GM19328 (cell line): ENCODE results near the gene NUDT17.
A peak's percentile ranks its signal among the peaks of the same experiment; 100 is the strongest.
"Not testable (repeated sequence)": the region's sequence is repeated elsewhere in the genome, so short reads cannot be mapped to it uniquely, and the experiment has no call there.

Source experiments
- ATAC-seq: cut with Tn5 transposase; IDR thresholded peaks from one replicate; pipeline ENCODE4 v1.9.1; 2021; ENCODE audit warnings: mild to moderate bottlenecking, moderate library complexity; ENCODE audit not compliant: unreplicated experiment

The NUDT17 gene

GRCh38 chr1:145845514-145846161 is at the start of gene NUDT17:
NUDT17 (plus strand) TSS chr1:145845630; CDS start chr1:145845641, 11 bp downstream.
- ATAC-seq: peak; percentile 46

- no peak for ATAC-seq
Observed at GRCh38 chr1:145796753-145797152, 48.7 kb upstream of the NUDT17 start.

- ATAC-seq: no peak
Observed at GRCh38 chr1:145799806-145800205, 45.6 kb upstream of the NUDT17 start.

- no peak for ATAC-seq
Observed at GRCh38 chr1:145804235-145805045, 41.0 kb upstream of the NUDT17 start.

GRCh38 chr1:145805057-145805456 is 40.4 kb upstream of the NUDT17 start:
- no peak for ATAC-seq

- no peak for ATAC-seq
Observed at GRCh38 chr1:145806408-145806807, 39.0 kb upstream of the NUDT17 start.

GRCh38 chr1:145806844-145807243 is 38.6 kb upstream of the NUDT17 start:
- no peak for ATAC-seq

- not testable (repeated sequence) for ATAC-seq
Observed at GRCh38 chr1:145812977-145813810, 32.2 kb upstream of the NUDT17 start.

GRCh38 chr1:145818095-145818494 is 27.3 kb upstream of the NUDT17 start:
- ATAC-seq: not testable (repeated sequence)

GRCh38 chr1:145822779-145823331 is 22.6 kb upstream of the NUDT17 start:
- not testable (repeated sequence) for ATAC-seq

- ATAC-seq: peak; percentile 94
Observed at GRCh38 chr1:145823565-145824498, 21.6 kb upstream of the NUDT17 start, which contains the start of the genes POLR3C and RNF115. POLR3C (plus strand) TSS chr1:145824200; CDS start chr1:145825777, 1,577 bp downstream. RNF115 (minus strand) TSS chr1:145824095; CDS start chr1:145823873, 222 bp downstream.

- ATAC-seq: no peak
Observed at GRCh38 chr1:145824499-145824842, 21.0 kb upstream of the NUDT17 start.

- no peak for ATAC-seq
Observed at GRCh38 chr1:145826030-145826429, 19.4 kb upstream of the NUDT17 start.

- no peak for ATAC-seq
Observed at GRCh38 chr1:145827966-145828365, 17.5 kb upstream of the NUDT17 start.

- ATAC-seq: no peak
Observed at GRCh38 chr1:145828367-145829026, 16.9 kb upstream of the NUDT17 start.

GRCh38 chr1:145830810-145831209 is 14.6 kb upstream of the NUDT17 start:
- not testable (repeated sequence) for ATAC-seq

- ATAC-seq: no peak
Observed at GRCh38 chr1:145837656-145838055, 7.8 kb upstream of the NUDT17 start.

- no peak for ATAC-seq
Observed at GRCh38 chr1:145843031-145843430, 2.4 kb upstream of the NUDT17 start.

- ATAC-seq: peak; percentile 60
Observed at GRCh38 chr1:145845144-145845513, 301 bp upstream of the NUDT17 start.
